Iris pigment epithelial cell (primary cell): Measurements from ENCODE around the gene LSM14B.

Source experiments
- DNase-seq: peaks from one replicate; pipeline ENCODE4 v3.0.0-alpha.2; 2011; ENCODE audit warnings: low read depth

Gene LSM14B

DNA sequence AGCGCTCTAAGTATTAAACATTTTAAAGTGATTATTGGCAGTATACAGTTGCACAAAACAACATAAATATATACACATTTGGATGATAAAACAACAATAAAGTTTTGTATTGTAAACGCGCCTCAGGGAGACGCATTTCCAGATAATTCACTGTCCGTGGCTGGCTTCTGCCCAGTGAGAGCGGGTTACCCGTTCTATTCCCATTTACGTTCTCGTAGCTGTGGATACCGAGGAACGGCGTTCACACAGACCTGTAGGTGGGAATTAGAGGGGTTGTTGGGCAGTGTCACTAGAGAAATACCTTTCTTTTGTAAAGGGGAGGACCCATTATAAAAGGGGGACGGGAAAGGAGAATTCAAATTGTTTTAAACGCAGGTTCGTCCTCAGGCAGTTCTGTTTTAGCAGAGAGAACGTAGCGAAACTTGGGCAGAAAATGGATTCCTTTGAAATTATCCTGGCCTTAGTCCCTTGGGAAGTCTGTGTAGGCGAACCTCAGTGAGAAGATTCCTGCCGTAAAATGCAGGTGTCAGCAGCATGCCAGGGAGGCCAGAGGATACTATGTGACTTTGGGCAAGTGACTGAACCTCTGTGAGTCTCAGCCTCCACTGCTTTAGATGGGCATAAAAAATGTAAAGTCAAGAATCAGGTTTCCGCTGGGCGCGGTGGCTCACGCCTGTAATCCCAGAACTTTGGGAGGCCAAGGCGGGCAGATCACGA is 61.3 kb downstream of the LSM14B start:
- DNase-seq, result peak; percentile 17
